Heart right ventricle (tissue), 16 donors: Measurements from ENCODE around the gene SCYGR3. TPM values are rescaled to one million over a fixed set of nuclear protein-coding genes. Genes with fewer than 3 reads are reported as not detected.

Experiments used
- ATAC-seq, 8 donors: fragments of 200-7000 bp; cut with Tn5 transposase; one replicate each; pipeline ENCODE4 v1.9.1; 2020; ENCODE audit warnings: mild to moderate bottlenecking in 8 of 8, moderate library complexity in 8 of 8, moderate number of reproducible peaks in 1 of 8
- DNase-seq, 2 donors: peaks; one replicate each; pipeline ENCODE4 v3.0.0-alpha.2; 2020
- H3K27ac ChIP-seq, 10 donors: fragments of 200-600 bp; sonication (generic) in 2 of 10; one replicate each; pipeline versions ENCODE4 v1.5.0 to v1.8.0; 2020 to 2022; ENCODE audit warnings: mild to moderate bottlenecking in 3 of 10
- H3K27me3 ChIP-seq, 7 donors: fragments of 200-600 bp; one replicate each; pipeline ENCODE4 v1.8.0; 2021 to 2022; ENCODE audit warnings: mild to moderate bottlenecking in 2 of 7
- H3K36me3 ChIP-seq, 9 donors: fragments of 200-600 bp; sonication (generic) in 1 of 9; one replicate each; pipeline versions ENCODE4 v1.5.0 to v1.8.0; 2020 to 2022; ENCODE audit warnings: mild to moderate bottlenecking in 2 of 9
- H3K4me1 ChIP-seq, 9 donors: fragments of 200-600 bp; sonication (generic) in 1 of 9; one replicate each; pipeline versions ENCODE4 v1.5.0 to v1.8.0; 2020 to 2022; ENCODE audit warnings: mild to moderate bottlenecking in 4 of 9
- H3K4me3 ChIP-seq, 10 donors: fragments of 200-600 bp; sonication (generic) in 2 of 10; one replicate each; pipeline versions ENCODE4 v1.5.0 to v1.8.0; 2020 to 2022; ENCODE audit warnings: mild to moderate bottlenecking in 7 of 10, moderate library complexity in 2 of 10
- H3K9me3 ChIP-seq, 11 donors: fragments of 200-600 bp in 10 of 11; sonication (generic) in 2 of 11; one replicate each; pipeline versions ENCODE4 v1.5.0 to v1.8.0; 2013 to 2022; ENCODE audit warnings: mild to moderate bottlenecking in 2 of 11, control low read depth in 1 of 11, moderate library complexity in 1 of 11
- CTCF ChIP-seq, 9 donors: fragments of 200-600 bp; sonication (generic) in 2 of 9; IDR thresholded peaks; one replicate each; pipeline versions ENCODE4 v1.5.0 to v1.8.0; 2021 to 2022; ENCODE audit warnings: antibody characterized with exemption in 9 of 9, mild to moderate bottlenecking in 5 of 9, moderate library complexity in 1 of 9
- WGBS, 2 donors: extraction: QIAGEN DNeasy Blood & Tissue Kit; methylation state at CpG; one replicate each; pipeline ENCODE4 v1.1.7; 2013; ENCODE audit warnings: inconsistent platforms in 1 of 2; 5-methylcytosine and 5-hydroxymethylcytosine counted together
- intact Hi-C, 10 donors: fragments of 100-400 bp; cut with DNase I; formaldehyde crosslinking; loops; one replicate each; pipeline versions ENCODE4 v1.11.1 to v1.14.2; 2022
- polyA plus RNA-seq, 2 donors: library from polyadenylated mRNA; stranded (reverse); fragments of 200-250 nt; gene quantifications; one replicate each; pipeline ENCODE4 v1.2.3, GENCODE V29; 2013
- total RNA-seq, 10 donors: library from RNA; stranded (reverse); fragmentation: NEBNext Ultra II Directional in 3 of 10; extraction: Animal tissue kit (Norgen Biotek cat#: 25700) in 3 of 10; gene quantifications; one replicate each; pipeline versions ENCODE4 v1.2.1 to v1.2.4, GENCODE V29; 2021 to 2023
- donor health status: Arrhythmogenic right ventricular cardiomyopathy.
- donor health status: ischemic (EF 13 %, LVEDD 7.1; RV severe dilation, severe dysfunction).
- donor health status: healthy with polysubstance abuse.
- donor health status: DM: no; HTN: yes; CAD: no.
- donor health status: DM: no; HTN: no; CAD: no.
- donor health status: ischemic (EF 25% LVEDD 6.9; RV normal size, moderate dysfunction).
- donor health status: ischemic (EF 25% LVEDD 5.7; RV mildly dilated, moderate dysfunction).
- donor health status: healthy.
- donor health status: DM: yes; HTN: yes; CAD: no.
- donor health status: Ischemic cardiomyopathy.
- donor health status: ischemic (EF 35%, LVEDD 5.7; RV mildly dilated, moderate dysfunction).
- donor health status: nonischemic (EF 11% LVEDD 7.7; RV severe dilation, severe dysfunction).
- donor health status: DM: yes; HTN: yes; CAD: no.
- donor health status: PGD.
- donor health status: ischemic (EF 29% LVEDD 5.4; RV normal size, mild dysfunction).
- donor health status: nonischemic (EF 23%, LVEDD 6.1; RV moderate dilation, normal function).

The SCYGR3 gene
- total and polyA plus RNA-seq, 12 donors: not detected

- peaks cover 0 to 10% (median 0%) of the 10 kb centered on the region in 7 donors for H3K27me3 ChIP-seq
- 91 to 96% methylated on average over 1 of the region's 1 CpG for WGBS, 2 donors
- no peak for TF ChIP-seq CTCF (IDR thresholded peaks at IDR 0.05)
- H3K4me1 ChIP-seq: no peaks in the 10 kb centered on the region
- intact Hi-C loops: no loop called here
- H3K36me3 ChIP-seq: no peaks in the 10 kb centered on the region
- ATAC-seq (no peak), DNase-seq (no peak)
- H3K4me3 ChIP-seq: no peak overlapping the region
- H3K27ac ChIP-seq: no peak overlapping the region
- peaks cover 0 to 14% (median 3%) of the 10 kb centered on the region in 11 donors for H3K9me3 ChIP-seq
These were observed 21.8 kb downstream of the SCYGR3 start for GRCh38 chr2:227592694-227593387.

DNA sequence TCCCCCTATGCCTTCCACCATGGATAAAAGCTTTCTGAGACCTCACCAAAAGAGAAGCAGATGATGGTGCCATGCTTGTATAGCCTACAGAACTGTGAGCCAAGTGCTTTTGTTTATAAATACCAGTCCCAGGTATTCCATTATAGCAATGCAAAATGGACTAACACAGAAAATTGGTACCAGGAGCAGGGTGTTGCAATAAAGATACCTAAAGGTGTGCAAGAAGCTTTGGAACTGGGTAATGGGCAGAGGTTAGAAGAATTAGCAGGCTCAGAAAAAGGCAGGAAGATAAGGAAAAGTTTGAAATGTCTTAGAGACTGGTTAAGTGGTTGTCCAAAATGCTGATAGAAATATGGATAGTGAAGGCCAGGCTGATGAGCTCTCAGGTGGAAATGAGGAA, 32.3 kb downstream of the SCYGR3 start:
- H3K4me3 ChIP-seq: no peak overlapping the region

DNA sequence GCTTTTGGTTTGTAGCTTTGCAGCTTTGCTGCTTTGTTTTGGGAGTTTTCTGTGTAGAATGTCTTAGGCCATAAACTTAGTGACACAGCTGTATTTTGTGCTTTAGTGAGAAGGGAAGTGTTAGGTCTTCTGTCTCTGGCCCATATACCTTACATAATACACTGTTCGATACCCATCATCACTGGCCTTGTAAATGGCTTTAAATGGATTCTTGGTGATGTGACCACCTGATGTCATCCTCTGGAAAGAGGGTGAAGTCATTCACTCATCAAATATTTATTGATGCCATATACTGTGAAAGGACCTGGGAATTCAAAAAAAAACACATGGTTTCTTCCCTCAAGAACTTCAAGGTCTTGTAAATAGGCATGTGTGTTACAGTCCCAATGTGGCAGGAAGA, 34.8 kb downstream of the SCYGR3 start:
- no peak for ATAC-seq
- Histone ChIP-seq H3K9me3 (peaks cover 0 to 22% (median 0%) of the 10 kb centered on the region in 11 donors), H3K4me3 (no peak overlapping the region), H3K27me3 (peaks cover 0 to 11% (median 0%) of the 10 kb centered on the region in 7 donors), H3K4me1 (no peaks in the 10 kb centered on the region), H3K36me3 (no peaks in the 10 kb centered on the region), H3K27ac (no peak overlapping the region)
- 45 to 98% methylated on average over 1 of the region's 1 CpG for WGBS, 2 donors
- intact Hi-C loops: no loop called here
- no peak for TF ChIP-seq CTCF (IDR thresholded peaks at IDR 0.05)
- no peak for DNase-seq

More for the DNA sequence above, 32.3 kb downstream of the SCYGR3 start:
- DNase-seq (no peak), ATAC-seq (no peak)
- Histone ChIP-seq H3K36me3 (no peaks in the 10 kb centered on the region), H3K27me3 (peaks cover 0 to 13% (median 0%) of the 10 kb centered on the region in 7 donors), H3K4me1 (no peaks in the 10 kb centered on the region), H3K27ac (no peak overlapping the region), H3K9me3 (peaks cover 0 to 22% (median 0%) of the 10 kb centered on the region in 11 donors)
- no peak for TF ChIP-seq CTCF (IDR thresholded peaks at IDR 0.05)
- intact Hi-C loops: no loop called here

DNA sequence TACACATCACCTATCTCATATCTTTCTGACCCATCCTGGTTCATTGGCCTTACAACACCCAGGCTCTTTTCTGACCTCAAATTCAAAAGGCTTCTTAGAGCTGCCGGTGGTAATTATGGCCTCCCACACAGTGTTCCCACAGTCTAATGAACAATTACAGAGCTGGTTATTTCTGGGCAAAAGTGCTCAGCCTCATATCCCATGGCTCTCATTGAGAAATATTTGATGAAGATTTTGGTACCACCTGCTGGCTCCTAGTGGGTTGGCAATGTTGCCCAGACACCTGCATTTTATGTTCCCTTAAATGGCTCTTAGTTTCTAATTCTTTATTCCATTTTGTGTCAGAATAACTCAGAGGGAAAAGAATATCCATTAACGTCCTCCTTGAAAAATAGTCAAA, 36.0 kb downstream of the SCYGR3 start:
- no peak for TF ChIP-seq CTCF (IDR thresholded peaks at IDR 0.05)
- Histone ChIP-seq H3K4me3 (no peak overlapping the region), H3K36me3 (no peaks in the 10 kb centered on the region), H3K9me3 (peaks cover 0 to 19% (median 0%) of the 10 kb centered on the region in 11 donors), H3K27me3 (peaks cover 0 to 11% (median 0%) of the 10 kb centered on the region in 7 donors), H3K4me1 (no peaks in the 10 kb centered on the region), H3K27ac (no peak overlapping the region)
- WGBS, 2 donors: 75 to 76% methylated on average over 2 of the region's 2 CpGs
- intact Hi-C loops: no loop called here
- ATAC-seq: no peak
- DNase-seq: no peak
